Activated B cell treated with CpG ODN at 0.5 μM for 24 hours (primary cell): ENCODE data around the gene MOXD1. TPM values are rescaled to one million over a fixed set of nuclear protein-coding genes. Genes with fewer than 3 reads are reported as not detected.

Source experiments
- ATAC-seq: fragments of 200-7000 bp; cut with Tn5 transposase; one replicate; pipeline ENCODE4 v1.10.0; 2021; ENCODE audit warnings: low read depth, mild to moderate bottlenecking, moderate library complexity
- CTCF ChIA-PET: fragments of 350-600 bp; sonication (Branson Sonifier 250); formaldehyde crosslinking; loops from one replicate; lab custom pipeline; 2021; ENCODE audit warnings: antibody characterized with exemption; lab: Charles Lee
- POLR2A ChIA-PET: fragments of 350-600 bp; sonication (Branson Sonifier 250); formaldehyde crosslinking; loops from one replicate; lab custom pipeline; 2021; ENCODE audit warnings: antibody characterized with exemption; lab: Charles Lee
- DNase-seq: peaks from one replicate; pipeline ENCODE4 v3.0.0; 2022
- H3K27ac Mint-ChIP-seq: one replicate; pipeline ENCODE4 v1.8.0; 2020; ENCODE audit warnings: mixed read lengths
- H3K27me3 Mint-ChIP-seq: one replicate; pipeline ENCODE4 v1.8.0; 2021; ENCODE audit warnings: mixed read lengths
- H3K36me3 Mint-ChIP-seq: one replicate; pipeline ENCODE4 v1.8.0; 2021; ENCODE audit warnings: low read depth, mixed read lengths
- H3K4me1 Mint-ChIP-seq: one replicate; pipeline ENCODE4 v1.8.0; 2021; ENCODE audit warnings: mixed read lengths
- H3K4me3 Mint-ChIP-seq: one replicate; pipeline ENCODE4 v1.8.0; 2020; ENCODE audit warnings: mild to moderate bottlenecking, mixed read lengths
- H3K9me3 Mint-ChIP-seq: one replicate; pipeline ENCODE4 v1.8.0; 2020; ENCODE audit warnings: mixed read lengths
- intact Hi-C: fragments of 100-400 bp; cut with micrococcal nuclease; formaldehyde crosslinking; loops from one replicate; pipeline ENCODE4 v1.15.1; 2024
- total RNA-seq: library from RNA; stranded (reverse); gene quantifications from 2 replicates; pipeline ENCODE4 v1.2.3, GENCODE V29; 2022
- TF ChIP-seq, protein P1 (sequence below): fragments of 200-600 bp; IDR thresholded peaks from one replicate; pipeline ENCODE4 v1.8.0; 2022; ENCODE audit warnings: antibody characterized with exemption, mild to moderate bottlenecking

The MOXD1 gene
- total RNA-seq, 1 donor from 2014 or later, result 3.7 TPM

DNA sequence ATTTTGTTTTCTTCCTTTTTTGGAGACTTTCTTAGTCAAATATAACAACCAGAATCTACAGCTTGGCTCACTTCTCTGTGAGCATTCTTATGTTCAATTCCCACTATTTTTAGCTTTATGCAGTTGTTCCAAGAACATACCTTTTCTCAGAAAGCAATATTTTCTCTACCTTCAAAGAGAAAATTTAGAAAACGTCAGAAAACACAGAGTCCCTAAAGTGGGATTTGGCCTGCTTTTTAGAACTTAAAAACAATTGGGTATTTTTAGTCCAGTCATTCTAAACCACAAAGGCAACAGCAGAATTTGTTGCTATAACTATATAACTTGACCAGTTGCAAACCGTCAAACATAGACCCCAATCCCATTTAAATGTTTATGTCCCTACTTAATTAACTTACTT is 133.1 kb downstream of the MOXD1 start:
- intact Hi-C loops, result no loop called here
- Mint-ChIP-seq H3K4me1 (peaks cover 43% of the 10 kb centered on the region), H3K4me3 (no peak overlapping the region), H3K36me3 (no peaks in the 10 kb centered on the region), H3K9me3 (no peaks in the 10 kb centered on the region), H3K27ac (no peak overlapping the region), H3K27me3 (no peaks in the 10 kb centered on the region)
- TF ChIP-seq, protein P1, sequence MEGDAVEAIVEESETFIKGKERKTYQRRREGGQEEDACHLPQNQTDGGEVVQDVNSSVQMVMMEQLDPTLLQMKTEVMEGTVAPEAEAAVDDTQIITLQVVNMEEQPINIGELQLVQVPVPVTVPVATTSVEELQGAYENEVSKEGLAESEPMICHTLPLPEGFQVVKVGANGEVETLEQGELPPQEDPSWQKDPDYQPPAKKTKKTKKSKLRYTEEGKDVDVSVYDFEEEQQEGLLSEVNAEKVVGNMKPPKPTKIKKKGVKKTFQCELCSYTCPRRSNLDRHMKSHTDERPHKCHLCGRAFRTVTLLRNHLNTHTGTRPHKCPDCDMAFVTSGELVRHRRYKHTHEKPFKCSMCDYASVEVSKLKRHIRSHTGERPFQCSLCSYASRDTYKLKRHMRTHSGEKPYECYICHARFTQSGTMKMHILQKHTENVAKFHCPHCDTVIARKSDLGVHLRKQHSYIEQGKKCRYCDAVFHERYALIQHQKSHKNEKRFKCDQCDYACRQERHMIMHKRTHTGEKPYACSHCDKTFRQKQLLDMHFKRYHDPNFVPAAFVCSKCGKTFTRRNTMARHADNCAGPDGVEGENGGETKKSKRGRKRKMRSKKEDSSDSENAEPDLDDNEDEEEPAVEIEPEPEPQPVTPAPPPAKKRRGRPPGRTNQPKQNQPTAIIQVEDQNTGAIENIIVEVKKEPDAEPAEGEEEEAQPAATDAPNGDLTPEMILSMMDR, result no peak
- ATAC-seq (no peak), DNase-seq (no peak)
- CTCF ChIA-PET, result interaction anchor here (0.8 to 25.7 kb wide), 3 partner anchors 11 to 218 kb away, joined by 3 to 553 read pairs (median 67); no protein-coding TSS in a partner anchor
- POLR2A ChIA-PET, result no interaction called here

DNA sequence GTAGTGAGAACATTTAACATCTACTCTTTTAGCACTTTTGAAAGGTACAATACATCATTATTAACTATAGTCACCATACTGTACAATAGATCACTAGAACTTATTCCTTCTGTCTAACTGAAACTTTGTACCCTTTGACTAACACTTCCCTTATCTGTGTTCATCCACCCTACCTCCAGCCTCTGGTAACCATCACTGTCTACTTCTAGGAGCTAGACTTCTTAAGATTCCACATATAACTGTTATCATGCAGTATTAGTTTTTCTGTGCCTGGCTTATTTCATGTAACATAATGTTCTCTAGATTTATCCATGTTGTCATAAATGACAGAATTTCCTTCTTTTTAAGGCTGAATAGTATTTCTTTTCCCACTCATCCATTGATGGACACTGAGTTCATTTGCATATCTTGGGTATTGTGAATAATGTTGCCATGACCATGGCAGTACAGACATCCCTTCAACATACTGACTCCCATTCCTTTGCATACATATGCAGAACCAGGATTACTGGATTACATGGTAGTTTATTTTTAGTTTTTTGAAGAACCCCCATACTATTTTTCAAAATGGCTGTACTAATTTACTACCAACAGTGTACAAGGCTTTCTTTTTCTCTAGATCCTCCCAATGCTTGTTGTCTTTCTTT is 135.7 kb downstream of the MOXD1 start:
- Mint-ChIP-seq H3K27me3 (peaks cover 2% of the 10 kb centered on the region), H3K4me3 (no peak overlapping the region), H3K27ac (no peak overlapping the region), H3K9me3 (no peaks in the 10 kb centered on the region), H3K4me1 (peaks cover 34% of the 10 kb centered on the region), H3K36me3 (no peaks in the 10 kb centered on the region)
- no peak for DNase-seq
- ChIA-PET CTCF (interaction anchor here (6.5 to 25.7 kb wide), 2 partner anchors 14 to 30 kb away, joined by 67 to 553 read pairs; no protein-coding TSS in a partner anchor), POLR2A (no interaction called here)
- intact Hi-C loops, result no loop called here
- TF ChIP-seq, protein P1, result no peak
- no peak for ATAC-seq

DNA sequence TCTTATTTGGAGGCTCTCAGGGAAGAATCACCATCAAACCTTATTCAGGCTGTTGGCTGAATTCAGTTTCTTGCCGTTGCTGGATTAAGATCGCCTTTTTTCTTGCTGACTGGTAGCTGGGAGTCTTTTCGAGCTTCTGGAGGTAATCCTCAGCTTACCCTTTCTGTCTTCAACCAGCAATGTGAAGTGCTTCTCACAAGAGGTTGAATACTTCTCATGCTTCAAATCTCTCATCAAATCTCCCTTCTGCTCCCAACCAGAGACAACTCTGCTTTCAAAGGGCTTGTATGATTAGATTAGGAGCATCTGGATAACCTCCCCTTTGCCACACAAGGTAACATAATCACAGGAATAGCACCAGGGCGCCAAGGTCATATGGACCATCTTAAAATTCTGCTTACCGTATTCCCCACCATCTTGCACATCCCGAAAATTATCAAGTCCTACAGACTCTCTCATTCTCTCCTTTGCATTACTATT is 137.2 kb downstream of the MOXD1 start:
- intact Hi-C loops, result no loop called here
- no peak overlapping the region for H3K27ac Mint-ChIP-seq
- POLR2A ChIA-PET, result no interaction called here
- DNase-seq (no peak), ATAC-seq (no peak)
- H3K27me3 Mint-ChIP-seq, result peaks cover 2% of the 10 kb centered on the region
- CTCF ChIA-PET, result interaction anchor here (1.4 kb wide), 1 partner anchor 16 kb away, joined by 5 read pairs; no protein-coding TSS in a partner anchor
- peaks cover 22% of the 10 kb centered on the region for H3K4me1 Mint-ChIP-seq
- no peak overlapping the region for H3K4me3 Mint-ChIP-seq
- TF ChIP-seq, protein P1, result no peak
- H3K36me3 Mint-ChIP-seq, result no peaks in the 10 kb centered on the region
- no peaks in the 10 kb centered on the region for H3K9me3 Mint-ChIP-seq

DNA sequence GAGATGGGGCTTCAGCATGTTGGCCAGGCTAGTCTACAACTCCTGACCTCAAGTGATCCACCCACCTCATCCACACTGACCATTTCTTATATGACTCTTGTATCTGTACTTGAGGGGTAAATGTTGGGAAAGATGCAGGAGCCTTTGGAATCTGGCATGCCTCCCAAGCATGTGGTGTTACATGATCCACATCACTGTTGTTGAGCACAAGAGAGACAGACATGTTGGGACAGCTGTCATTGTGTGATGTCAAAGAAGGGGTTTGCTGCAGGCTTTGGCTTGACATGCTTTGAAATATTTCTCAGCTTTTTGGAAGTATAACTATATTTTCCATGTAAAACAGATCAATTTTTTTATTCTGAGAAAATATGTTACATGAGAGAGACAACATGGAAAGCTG is 139.9 kb downstream of the MOXD1 start:
- no peaks in the 10 kb centered on the region for H3K4me1 Mint-ChIP-seq
- no peak overlapping the region for H3K27ac Mint-ChIP-seq
- TF ChIP-seq, protein P1, result no peak
- ATAC-seq, result no peak
- intact Hi-C loops, result no loop called here
- no peak for DNase-seq
- ChIA-PET CTCF (interaction anchor here (0.5 to 1.7 kb wide), 2 partner anchors 18 to 39 kb away, joined by 3 to 11 read pairs; no protein-coding TSS in a partner anchor), POLR2A (no interaction called here)
- no peaks in the 10 kb centered on the region for H3K36me3 Mint-ChIP-seq
- H3K27me3 Mint-ChIP-seq, result peaks cover 2% of the 10 kb centered on the region
- no peaks in the 10 kb centered on the region for H3K9me3 Mint-ChIP-seq
- H3K4me3 Mint-ChIP-seq, result no peak overlapping the region

DNA sequence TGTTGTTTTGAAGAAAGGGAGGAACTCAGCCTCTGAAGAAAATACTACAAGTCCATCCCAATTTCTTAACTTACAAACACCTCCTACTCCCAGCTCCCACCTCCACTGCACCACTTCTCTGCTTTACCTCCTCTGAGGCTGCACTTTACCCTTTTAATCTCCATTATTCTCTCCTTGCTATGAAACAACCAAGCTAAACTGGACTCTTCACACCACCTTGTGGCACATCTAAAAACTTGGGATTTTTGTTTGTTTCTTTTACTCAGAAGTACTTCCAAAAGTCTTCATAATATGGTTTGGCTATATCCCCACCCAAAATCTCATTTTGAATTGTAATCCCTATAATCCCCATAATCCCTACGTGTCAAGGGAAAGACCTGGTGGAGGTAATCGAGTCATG is 142.2 kb downstream of the MOXD1 start:
- Mint-ChIP-seq H3K27me3 (peaks cover 2% of the 10 kb centered on the region), H3K4me1 (no peaks in the 10 kb centered on the region), H3K9me3 (no peaks in the 10 kb centered on the region), H3K36me3 (no peaks in the 10 kb centered on the region), H3K4me3 (no peak overlapping the region), H3K27ac (no peak overlapping the region)
- ChIA-PET CTCF (interaction anchor here (1.0 to 1.8 kb wide), 3 partner anchors 21 to 344 kb away, joined by 3 to 5 read pairs (median 4); no protein-coding TSS in a partner anchor), POLR2A (interaction anchor here (1.3 kb wide), 1 partner anchor 8 kb away, joined by 4 read pairs; no protein-coding TSS in a partner anchor)
- TF ChIP-seq, protein P1, result no peak
- no peak for DNase-seq
- ATAC-seq, result no peak
- intact Hi-C loops, result no loop called here
